Bronchial epithelial cell (primary cell): ENCODE results near the gene LCN9. TPM values are rescaled to one million over a fixed set of nuclear protein-coding genes. Genes with fewer than 3 reads are reported as not detected.

Source experiments
- DNase-seq: peaks from one replicate; pipeline ENCODE4 v3.0.0-alpha.2; 2010; ENCODE audit warnings: low read depth
- FAIRE-seq: peaks from 2 replicates; lab custom pipeline; 2011; peaks lifted over from hg19 to GRCh38; lab: Jason Lieb, UNC
- H3K27me3 ChIP-seq: 2 replicates; pipeline ENCODE4 v1.5.1; 2011; ENCODE audit warnings: low read length; ENCODE audit not compliant: control insufficient read depth, insufficient read depth
- H3K36me3 ChIP-seq: 2 replicates; pipeline ENCODE4 v1.5.1; 2011; ENCODE audit warnings: low read length; ENCODE audit not compliant: control insufficient read depth, insufficient read depth
- H3K4me3 ChIP-seq: 2 replicates; pipeline ENCODE4 v1.5.1; 2011; ENCODE audit warnings: mild to moderate bottlenecking, low read depth, low read length, control low read depth
- CTCF ChIP-seq: IDR thresholded peaks from 2 replicates; pipeline ENCODE4 v1.5.1; 2011; ENCODE audit warnings: mild to moderate bottlenecking, moderate library complexity, low read length, control low read depth, inconsistent platforms; ENCODE audit not compliant: insufficient read depth, severe bottlenecking
- total RNA-seq: library from RNA; depleted of rRNA; stranded (reverse); fragments of >200 nt; gene quantifications from 2 replicates; pipeline ENCODE4 v1.2.1, GENCODE V29; 2014

Gene LCN9
- total RNA-seq, 1 donor from 2014 or later, result not detected

- DNase-seq (no peak), FAIRE-seq (no peak)
- Histone ChIP-seq H3K4me3 (no peak overlapping the region), H3K36me3 (no peaks in the 10 kb centered on the region), H3K27me3 (peaks cover 3% of the 10 kb centered on the region)
- TF ChIP-seq CTCF, result no peak
Measured at GRCh38 chr9:135616619-135617537, 46.2 kb upstream of the LCN9 start.

GRCh38 chr9:135617538-135617900 lies 45.6 kb upstream of the LCN9 start:
- FAIRE-seq, result no peak
- DNase-seq, result no peak
- Histone ChIP-seq H3K36me3 (no peaks in the 10 kb centered on the region), H3K4me3 (no peak overlapping the region), H3K27me3 (peaks cover 3% of the 10 kb centered on the region)
- TF ChIP-seq CTCF, result no peak

- no peak for TF ChIP-seq CTCF
- peaks cover 3% of the 10 kb centered on the region for H3K27me3 ChIP-seq
- DNase-seq (no peak), FAIRE-seq (no peak)
- no peaks in the 10 kb centered on the region for H3K36me3 ChIP-seq
- no peak overlapping the region for H3K4me3 ChIP-seq
Measured at GRCh38 chr9:135617991-135618411, 45.1 kb upstream of the LCN9 start.

GRCh38 chr9:135618866-135619598 lies 44.1 kb upstream of the LCN9 start:
- H3K4me3 ChIP-seq, result no peak overlapping the region
- H3K27me3 ChIP-seq, result peaks cover 3% of the 10 kb centered on the region
- no peak for DNase-seq

GRCh38 chr9:135619599-135619886 lies 43.6 kb upstream of the LCN9 start:
- TF ChIP-seq CTCF, result no peak
- H3K36me3 ChIP-seq, result no peaks in the 10 kb centered on the region
- no peak for DNase-seq
- FAIRE-seq, result no peak
- peaks cover 3% of the 10 kb centered on the region for H3K27me3 ChIP-seq
- no peak overlapping the region for H3K4me3 ChIP-seq

More at GRCh38 chr9:135618866-135619598, 44.1 kb upstream of the LCN9 start:
- no peaks in the 10 kb centered on the region for H3K36me3 ChIP-seq
- FAIRE-seq, result no peak
- no peak for TF ChIP-seq CTCF
